ENCODE data around the gene FAM13A. TPM values are rescaled to one million over a fixed set of nuclear protein-coding genes. Genes with fewer than 3 reads are reported as not detected.

Gene FAM13A
- total and polyA plus RNA-seq, 2 of the 4 experiments (the other 2 are of a cell fraction) = 13.1 to 22.0 TPM

GRCh38 chr4:88730811-88731210 lies 326.2 kb downstream of the FAM13A start:
- no peak overlapping the region for H3K4ac ChIP-seq (ENCODE audit: low read depth, low read length)
- DNase-seq (no peak), ATAC-seq (ENCODE audit: low read depth) (no peak)
- H3K27me3 ChIP-seq (ENCODE audit: control insufficient read depth, insufficient read depth, low read length) = no peaks in the 10 kb centered on the region
- no peak overlapping the region for H2BK5ac ChIP-seq (ENCODE audit: low read depth, low read length, poor library complexity, severe bottlenecking)
- no TSS peak for BruUV-seq (replicated peaks)
- CTCF ChIA-PET = interaction anchor here (0.6 to 1.0 kb wide), 2 partner anchors 65 to 87 kb away, joined by 3 read pairs; no protein-coding TSS in a partner anchor
- no peaks in the 10 kb centered on the region for H3K9me3 ChIP-seq (ENCODE audit: control insufficient read depth, insufficient read depth, low read length)
- H2BK120ac ChIP-seq (ENCODE audit: low read depth, low read length) = no peak overlapping the region
- no peak overlapping the region for H3K27ac ChIP-seq (ENCODE audit: insufficient read depth, low read length)
- H3K9ac ChIP-seq (ENCODE audit: low read depth, low read length) = no peak overlapping the region
- H3K4me1 ChIP-seq (ENCODE audit: control insufficient read depth, insufficient read depth, low read length) = peaks cover 2% of the 10 kb centered on the region; the same call in 1 of the 2 replicates
- H3K4me3 ChIP-seq (ENCODE audit: insufficient read depth, low read depth, low read length) = no peak overlapping the region
- dilution Hi-C loops (cut with HindIII; ENCODE audit: low sequenced_read_pairs, unreplicated experiment) = no loop called here
- H2BK15ac ChIP-seq (ENCODE audit: low read depth, low read length) = no peak overlapping the region
- H3K36me3 ChIP-seq (ENCODE audit: control insufficient read depth, insufficient read depth, low read length) = peaks cover 45% of the 10 kb centered on the region
- no peak overlapping the region for H3K14ac ChIP-seq (replicated peaks; ENCODE audit: low read depth, low read length)
- peaks cover 8% of the 10 kb centered on the region for H3K9me1 ChIP-seq (ENCODE audit: insufficient read depth, low read length)
- no peaks in the 10 kb centered on the region for H4K20me1 ChIP-seq (ENCODE audit: insufficient read depth, low read length)
- H4K5ac ChIP-seq (ENCODE audit: low read depth, low read length) = no peak overlapping the region
- no peak overlapping the region for H2AK5ac ChIP-seq (ENCODE audit: low read depth, low read length)
- no peak for TF ChIP-seq BHLHE40 (IDR thresholded peaks at IDR 0.05; ENCODE audit: low read depth, low read length)
- TF ChIP-seq USF2 (IDR thresholded peaks at IDR 0.05; ENCODE audit: low read depth, low read length) = no peak
- no peak for TF ChIP-seq MAZ (IDR thresholded peaks at IDR 0.05; ENCODE audit: borderline replicate concordance, low read depth, low read length)
- no peak for TF ChIP-seq NFE2L2 (IDR thresholded peaks at IDR 0.05; ENCODE audit: low read depth, low read length)
- TF ChIP-seq MAFK (IDR thresholded peaks at IDR 0.05; ENCODE audit: low read depth, low read length) = no peak
- TF ChIP-seq CTCF (conservative IDR thresholded peaks at IDR 0.05; ENCODE audit: low read depth, low read length) = no peak
- no peak for TF ChIP-seq FOS (IDR thresholded peaks at IDR 0.05; ENCODE audit: low read depth, low read length)
- no peak for TF ChIP-seq MXI1 (IDR thresholded peaks at IDR 0.05; ENCODE audit: borderline replicate concordance, low read depth, low read length)
- TF ChIP-seq CEBPB (IDR thresholded peaks at IDR 0.05; ENCODE audit: low read depth, low read length) = no peak
- no peak for TF ChIP-seq POLR2A (IDR thresholded peaks at IDR 0.05; ENCODE audit: low read depth, low read length)
- TF ChIP-seq SMC3 (IDR thresholded peaks at IDR 0.05; ENCODE audit: low read depth, low read length) = no peak
- no peak overlapping the region for H3K23ac ChIP-seq (ENCODE audit: low read depth, low read length)
- 94% methylated on average over 3 of the region's 5 CpGs; no CpG with 5 or more reads in 1 of the 2 experiments for WGBS, 2 experiments (ENCODE audit: extremely low coverage in 2 of 2, insufficient read length in 1 of 2)
- H4K8ac ChIP-seq (ENCODE audit: low read depth in 2 of 2, low read length in 2 of 2) = no peak overlapping the region
- H4K91ac ChIP-seq (ENCODE audit: insufficient read depth, low read depth, low read length) = no peak overlapping the region
- no peak overlapping the region for H2AFZ ChIP-seq (replicated peaks; ENCODE audit: low read length, poor library complexity)
- 0 out of 4 replicates have a peak, but pooled peaks cover 0 to 7% of the 10 kb centered on the region in 2 experiments for H3K79me1 ChIP-seq (ENCODE audit: low read depth in 1 of 2, low read length in 2 of 2)
- no peak overlapping the region for H3K56ac ChIP-seq (ENCODE audit: extremely low read depth, insufficient read depth, low read length)
- H2AK9ac ChIP-seq (replicated peaks; ENCODE audit: low read depth, low read length, poor library complexity) = no peak overlapping the region
- H3K4me2 ChIP-seq (ENCODE audit: low read depth, low read length) = no peak overlapping the region
- intact Hi-C loops (cut with micrococcal nuclease) = no loop called here
- POLR2A ChIA-PET (ENCODE audit: unreplicated experiment) = no interaction called here
- in situ Hi-C loops (cut with MboI; ENCODE audit: low sequenced_read_pairs) = no loop called here
- no peak overlapping the region for H2BK20ac ChIP-seq (ENCODE audit: low read depth, low read length)
- no peak overlapping the region for H3K18ac ChIP-seq (ENCODE audit: low read depth, low read length)

Measured in IMR-90 (cell line).